K562 (cell line): Measurements from ENCODE around the gene IQCN. TPM values are rescaled to one million over a fixed set of nuclear protein-coding genes. Genes with fewer than 3 reads are reported as not detected.

Experiments
- ADNP ChIP-seq: fragments of 200-800 bp; sonication (Bioruptor generic); IDR thresholded peaks from 2 replicates; pipeline ENCODE4 v1.6.1; 2016; ENCODE audit warnings: missing genetic modification characterization, missing compliant biosample characterization
- ARID3A ChIP-seq: IDR thresholded peaks from 2 replicates; pipeline ENCODE4 v1.6.1; 2012; ENCODE audit warnings: low read depth, low read length, improper control_type of control experiment, borderline replicate concordance
- C11orf30 ChIP-seq: fragments of 450-650 bp; IDR thresholded peaks from 2 replicates; pipeline ENCODE4 v1.6.1; 2016; ENCODE audit warnings: low read depth, mild to moderate bottlenecking
- CEBPG ChIP-seq, 3 experiments: fragments of 200-800 bp in 1 of 3; sonication (Bioruptor generic) in 1 of 3; sonication (generic) in 1 of 3; formaldehyde crosslinking in 1 of 3; IDR thresholded peaks in 2 of 3; conservative IDR thresholded peaks in 1 of 3; 2 replicates each; pipeline versions ENCODE4 v1.6.1 to v1.8.0; 2016 to 2022; ENCODE audit warnings: missing compliant biosample characterization in 2 of 3, missing genetic modification characterization in 2 of 3, mild to moderate bottlenecking in 1 of 3, missing genetic modification reagents in 1 of 3
- EP400 ChIP-seq: fragments of 450-650 bp; IDR thresholded peaks from 2 replicates; pipeline ENCODE4 v1.6.1; 2017; ENCODE audit warnings: antibody characterized with exemption, mild to moderate bottlenecking, moderate library complexity
- ETV5 ChIP-seq: sonication (generic); formaldehyde crosslinking; IDR thresholded peaks from 2 replicates; pipeline ENCODE4 v1.4.0; 2020; ENCODE audit warnings: low read depth, mild to moderate bottlenecking, missing genetic modification reagents
- FUS ChIP-seq: fragments of 200-400 bp; formaldehyde crosslinking; optimal IDR thresholded peaks from 2 replicates; pipeline ENCODE3; 2017; ENCODE audit warnings: low read depth, low read length
- HDGF ChIP-seq: fragments of 450-650 bp; IDR thresholded peaks from 2 replicates; pipeline ENCODE4 v1.6.1; 2016
- KAT7 ChIP-seq: sonication (generic); formaldehyde crosslinking; IDR thresholded peaks from 2 replicates; pipeline ENCODE4 v1.8.0; 2022; ENCODE audit warnings: missing genetic modification reagents, mild to moderate bottlenecking, borderline replicate concordance
- MED1 ChIP-seq: sonication (generic); formaldehyde crosslinking; IDR thresholded peaks from 2 replicates; pipeline ENCODE4 v1.8.1; 2023; ENCODE audit warnings: missing genetic modification reagents, borderline replicate concordance
- MTA3 ChIP-seq: fragments of 450-650 bp; formaldehyde crosslinking; IDR thresholded peaks from 2 replicates; pipeline ENCODE4 v1.6.1; 2017; ENCODE audit warnings: mild to moderate bottlenecking, borderline replicate concordance
- MYC ChIP-seq, 2 experiments: fragments of 250-450 bp in 1 of 2; sonication (Bioruptor Pico) in 1 of 2; IDR thresholded peaks; 2 replicates each; pipeline versions ENCODE4 v1.5.1 to v1.6.1; 2012 to 2021; ENCODE audit warnings: low read depth in 2 of 2, borderline replicate concordance in 1 of 2, improper control_type of control experiment in 1 of 2, low read length in 1 of 2, mild to moderate bottlenecking in 1 of 2, moderate library complexity in 1 of 2
- NR4A1 ChIP-seq, 2 experiments: fragments of 250-450 bp in 1 of 2; fragments of 450-650 bp in 1 of 2; sonication (Bioruptor Pico) in 1 of 2; IDR thresholded peaks; 2 replicates each; pipeline versions ENCODE4 v1.4.0 to v1.6.1; 2016 to 2020; ENCODE audit warnings: mild to moderate bottlenecking in 2 of 2, missing compliant biosample characterization in 1 of 2, missing genetic modification characterization in 1 of 2, moderate library complexity in 1 of 2
- PML ChIP-seq: IDR thresholded peaks from 2 replicates; pipeline ENCODE4 v1.6.1; 2012; ENCODE audit warnings: low read length, inconsistent platforms
- RBM39 ChIP-seq: fragments of 200-400 bp; formaldehyde crosslinking; optimal IDR thresholded peaks from 2 replicates; pipeline ENCODE3; 2018; ENCODE audit warnings: low read depth, low read length
- SIRT6 ChIP-seq: IDR thresholded peaks from one replicate; pipeline ENCODE4 v1.6.1; 2012; ENCODE audit warnings: low read depth, mild to moderate bottlenecking, control low read depth, inconsistent platforms, low read length, moderate library complexity
- UBTF ChIP-seq, 2 experiments: IDR thresholded peaks; 2 replicates each; pipeline ENCODE4 v1.6.1; 2012; ENCODE audit warnings: improper control_type of control experiment in 2 of 2, low read depth in 2 of 2, low read length in 2 of 2, borderline replicate concordance in 1 of 2
- ZC3H8 ChIP-seq: fragments of 450-650 bp; IDR thresholded peaks from 2 replicates; pipeline ENCODE4 v1.6.1; 2017
- ZNF121 ChIP-seq: sonication (generic); formaldehyde crosslinking; conservative IDR thresholded peaks from 2 replicates; pipeline ENCODE4 v1.8.0; 2022; ENCODE audit warnings: missing genetic modification reagents
- ZNF444 ChIP-seq: fragments of 250-450 bp; sonication (Bioruptor Pico); IDR thresholded peaks from 2 replicates; pipeline ENCODE4 v1.4.0; 2020; ENCODE audit warnings: mild to moderate bottlenecking, moderate library complexity
- polyA plus RNA-seq, 8 experiments: library from polyadenylated mRNA; depleted of rRNA in 4 of 8; stranded (reverse) in 5 of 8; unstranded in 3 of 8; fragments of >200 nt; fragmentation: Nextera tagmentation in 2 of 8; fragmentation: Illumina TruSeq in 1 of 8; extraction: Ambion mirVana in 2 of 8; extraction: Trizol in 1 of 8; gene quantifications; 2 replicates each; pipeline versions ENCODE4 v1.2.1 to v1.2.3, GENCODE V29; 2011 to 2014; ENCODE audit warnings: inconsistent platforms in 1 of 8, missing spikeins in 1 of 8
- total RNA-seq, 7 experiments: library from RNA; depleted of rRNA in 6 of 7; stranded (reverse); fragments of >200 nt in 6 of 7; fragmentation: Illumina TruSeq in 2 of 7; extraction: Trizol in 2 of 7; gene quantifications; 2 replicates each; pipeline versions ENCODE4 v1.2.1 to v1.2.3, GENCODE V29; 2011 to 2021; ENCODE audit warnings: low replicate concordance in 1 of 7
- TF ChIP-seq, protein P1 (sequence below): fragments of 250-450 bp; sonication (Bioruptor Pico); IDR thresholded peaks from 2 replicates; pipeline ENCODE4 v1.8.0; 2022; ENCODE audit warnings: moderate library complexity, mild to moderate bottlenecking, inconsistent platforms

The IQCN gene
- total and polyA plus RNA-seq, 9 of the 15 experiments (the other 6 are each of a cell fraction or from before 2014, with no cell fraction given) = 0.01 to 0.07 (median 0.04) TPM; not detected in 3

DNA sequence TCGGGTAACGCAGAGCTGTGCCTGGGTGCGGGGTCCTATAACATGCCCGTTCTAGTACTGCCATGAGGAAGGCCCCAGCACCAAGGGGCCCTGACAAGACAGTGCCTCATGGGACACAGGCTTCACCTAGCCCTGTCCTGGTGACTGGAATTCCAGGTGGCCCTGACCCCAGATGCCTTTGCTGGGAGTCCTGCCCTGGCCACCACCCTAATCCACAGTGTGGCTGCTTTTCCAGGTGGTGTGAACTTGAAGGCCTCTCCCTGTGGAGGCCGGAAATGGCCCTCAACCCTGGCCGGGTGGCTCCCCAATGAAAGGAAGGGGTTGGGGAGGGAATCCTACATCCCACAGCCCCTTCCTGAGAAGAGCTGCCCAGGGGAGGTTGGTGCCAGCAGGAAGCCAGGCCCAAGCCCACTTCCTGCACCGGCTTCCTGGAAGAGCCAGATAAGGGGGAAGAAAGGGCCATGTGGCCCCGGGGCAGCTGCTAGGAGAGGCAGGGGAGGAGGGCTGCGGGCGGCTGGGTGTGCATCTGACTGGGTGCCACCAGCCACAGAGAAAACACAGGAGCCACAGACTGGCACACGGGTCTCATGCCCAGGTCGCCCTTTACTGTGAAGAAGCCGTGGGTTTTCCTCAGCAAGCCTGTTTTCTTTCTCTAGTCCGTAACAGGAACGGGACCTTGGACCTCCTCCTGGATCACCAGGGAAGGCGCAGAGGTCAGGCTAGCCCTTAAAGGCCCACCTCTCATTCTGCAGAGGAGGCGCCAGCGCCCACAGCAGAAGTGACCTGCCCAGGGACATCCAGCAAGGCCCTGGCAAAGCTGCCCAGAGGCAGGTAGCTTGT is 43.9 kb upstream of the IQCN start (continued):
- TF ChIP-seq UBTF (IDR thresholded peaks at IDR 0.05; ENCODE audit: borderline replicate concordance in 1 of 2, low read depth in 2 of 2, low read length in 2 of 2) = peak in 1 of 2 experiments; percentile 52; a peak in 1 of 4 replicates
- TF ChIP-seq ZC3H8 = no peak
- TF ChIP-seq MTA3 = peak; percentile 63; the same call in 1 of the 2 replicates
- peak; percentile 87 for TF ChIP-seq MYC (IDR thresholded peaks at IDR 0.05; ENCODE audit: low read depth, low read length)
- peak; percentile 35; the same call in 1 of the 2 replicates for TF ChIP-seq MYC (CRISPR knock-in tag; IDR thresholded peaks at IDR 0.05; ENCODE audit: borderline replicate concordance, low read depth)
- no peak for TF ChIP-seq C11orf30
- TF ChIP-seq, protein P1, sequence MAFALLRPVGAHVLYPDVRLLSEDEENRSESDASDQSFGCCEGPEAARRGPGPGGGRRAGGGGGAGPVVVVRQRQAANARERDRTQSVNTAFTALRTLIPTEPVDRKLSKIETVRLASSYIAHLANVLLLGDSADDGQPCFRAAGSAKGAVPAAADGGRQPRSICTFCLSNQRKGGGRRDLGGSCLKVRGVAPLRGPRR (CRISPR knock-in tag) = no peak
- TF ChIP-seq ARID3A = no peak
- no peak for TF ChIP-seq ZNF444
- TF ChIP-seq ETV5 = peak; percentile 83
- no peak for TF ChIP-seq CEBPG (CRISPR knock-in tag; IDR thresholded peaks at IDR 0.05)
- TF ChIP-seq CEBPG (tag; conservative IDR thresholded peaks at IDR 0.05 in 1 of 2, IDR thresholded peaks at IDR 0.05 in 1 of 2) = no peak
- no peak for TF ChIP-seq MED1 (CRISPR knock-in tag)
- no peak for TF ChIP-seq FUS
- no peak for TF ChIP-seq PML
- no peak for TF ChIP-seq HDGF
- no peak for TF ChIP-seq NR4A1 (CRISPR knock-in tag; IDR thresholded peaks at IDR 0.05)
- 0 out of 2 replicates have a peak, but pooled peaks have one; percentile 43 for TF ChIP-seq NR4A1 (tag; IDR thresholded peaks at IDR 0.05)
- peak; percentile 47 for TF ChIP-seq KAT7 (CRISPR knock-in tag)
- TF ChIP-seq EP400 = peak; percentile 78
- TF ChIP-seq ADNP (tag) = no peak
- no peak for TF ChIP-seq ZNF121 (CRISPR knock-in tag)
- TF ChIP-seq SIRT6 = no peak
- no peak for TF ChIP-seq RBM39
